SH-SY5Y (cell line): ENCODE results near the gene UPF3B.

Experiments
- GATA2 ChIP-seq: IDR thresholded peaks from 2 replicates; pipeline ENCODE4 v1.6.1; 2011; ENCODE audit warnings: mild to moderate bottlenecking, low read depth, low read length
- GATA3 ChIP-seq: IDR thresholded peaks from 2 replicates; pipeline ENCODE4 v1.6.1; 2011; ENCODE audit warnings: low read depth, mild to moderate bottlenecking, low read length, moderate library complexity

DNA sequence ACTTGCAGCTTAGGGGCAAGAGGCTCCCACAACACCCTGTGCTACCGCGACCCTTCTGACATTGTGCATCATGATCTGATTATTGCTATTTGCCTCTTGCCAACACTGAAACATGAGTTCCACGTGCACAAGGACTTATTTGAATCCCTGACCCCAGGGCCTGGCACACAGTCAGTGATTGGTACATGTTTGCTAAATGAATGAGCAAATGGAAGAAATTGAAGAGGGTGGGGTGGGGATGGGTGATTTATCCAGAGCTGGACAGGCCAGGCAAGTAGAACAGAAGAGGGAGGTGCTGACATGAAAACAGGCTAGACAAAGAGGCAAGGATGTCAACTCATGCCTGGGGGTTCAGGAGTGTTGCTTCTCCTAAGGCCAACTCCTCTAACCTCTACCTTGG is 36.5 kb downstream of the UPF3B start:
- no peak for TF ChIP-seq GATA2
- no peak for TF ChIP-seq GATA3
